HEK293 (cell line): ENCODE data around the gene TXNDC2.

Experiments used
- CTCF ChIP-seq: fragments of 450-650 bp; formaldehyde crosslinking; IDR thresholded peaks from 2 replicates; pipeline ENCODE4 v1.5.1; 2016; ENCODE audit warnings: missing biosample characterization, missing genetic modification characterization
- HOXA7 ChIP-seq: sonication (generic); formaldehyde crosslinking; IDR thresholded peaks from 2 replicates; pipeline ENCODE4 v1.8.1; 2022; ENCODE audit warnings: missing genetic modification reagents, borderline replicate concordance
- HOXC10 ChIP-seq: sonication (generic); formaldehyde crosslinking; IDR thresholded peaks from 2 replicates; pipeline ENCODE4 v1.8.1; 2023; ENCODE audit warnings: mild to moderate bottlenecking, missing genetic modification reagents
- IKZF3 ChIP-seq: fragments of 450-650 bp; IDR thresholded peaks from 2 replicates; pipeline ENCODE4 v1.5.0; 2018; ENCODE audit warnings: missing biosample characterization, mild to moderate bottlenecking, missing genetic modification characterization, moderate library complexity
- KLF10 ChIP-seq: fragments of 450-650 bp; IDR thresholded peaks from 2 replicates; pipeline ENCODE4 v1.5.1; 2018; ENCODE audit warnings: missing biosample characterization, mild to moderate bottlenecking, missing genetic modification characterization
- SCRT2 ChIP-seq: fragments of 450-650 bp; formaldehyde crosslinking; IDR thresholded peaks from 2 replicates; pipeline ENCODE4 v1.5.1; 2016; ENCODE audit warnings: missing biosample characterization, missing genetic modification characterization
- ZBTB11 ChIP-seq: fragments of 450-650 bp; formaldehyde crosslinking; conservative IDR thresholded peaks from 2 replicates; pipeline ENCODE4 v1.5.1; 2016; ENCODE audit warnings: low read depth, missing biosample characterization, missing genetic modification characterization
- ZBTB21 ChIP-seq: fragments of 450-650 bp; formaldehyde crosslinking; IDR thresholded peaks from 2 replicates; pipeline ENCODE4 v1.5.1; 2017; ENCODE audit warnings: missing biosample characterization, missing genetic modification characterization
- ZBTB6 ChIP-seq: fragments of 450-650 bp; formaldehyde crosslinking; IDR thresholded peaks from 2 replicates; pipeline ENCODE4 v1.5.1; 2017; ENCODE audit warnings: missing biosample characterization, missing genetic modification characterization
- ZFP3 ChIP-seq: fragments of 450-650 bp; formaldehyde crosslinking; IDR thresholded peaks from 2 replicates; pipeline ENCODE4 v1.5.1; 2016; ENCODE audit warnings: low read depth, missing biosample characterization, missing genetic modification characterization
- ZNF121 ChIP-seq: fragments of 450-650 bp; formaldehyde crosslinking; IDR thresholded peaks from 2 replicates; pipeline ENCODE4 v1.5.1; 2016; ENCODE audit warnings: missing biosample characterization, missing genetic modification characterization
- ZNF133 ChIP-seq: fragments of 450-650 bp; formaldehyde crosslinking; IDR thresholded peaks from 2 replicates; pipeline ENCODE4 v1.5.1; 2016; ENCODE audit warnings: missing biosample characterization, missing genetic modification characterization
- ZNF157 ChIP-seq: fragments of 450-650 bp; formaldehyde crosslinking; IDR thresholded peaks from 2 replicates; pipeline ENCODE4 v1.5.1; 2016; ENCODE audit warnings: missing biosample characterization, missing genetic modification characterization
- ZNF211 ChIP-seq: fragments of 450-650 bp; formaldehyde crosslinking; IDR thresholded peaks from 2 replicates; pipeline ENCODE4 v1.5.1; 2016; ENCODE audit warnings: low read depth, missing biosample characterization, missing genetic modification characterization
- ZNF311 ChIP-seq: fragments of 450-650 bp; formaldehyde crosslinking; IDR thresholded peaks from 2 replicates; pipeline ENCODE4 v1.5.1; 2017; ENCODE audit warnings: missing biosample characterization, missing genetic modification characterization, borderline replicate concordance
- ZNF37A ChIP-seq: fragments of 450-650 bp; IDR thresholded peaks from 2 replicates; pipeline ENCODE4 v1.5.1; 2018; ENCODE audit warnings: missing biosample characterization, missing genetic modification characterization
- ZNF391 ChIP-seq: fragments of 450-650 bp; formaldehyde crosslinking; IDR thresholded peaks from 2 replicates; pipeline ENCODE4 v1.5.1; 2016; ENCODE audit warnings: low read depth, missing biosample characterization, missing genetic modification characterization, borderline replicate concordance
- ZNF530 ChIP-seq: fragments of 450-650 bp; formaldehyde crosslinking; IDR thresholded peaks from 2 replicates; pipeline ENCODE4 v1.5.1; 2016; ENCODE audit warnings: low read depth, missing biosample characterization, missing genetic modification characterization
- ZNF560 ChIP-seq: fragments of 450-650 bp; formaldehyde crosslinking; IDR thresholded peaks from 2 replicates; pipeline ENCODE4 v1.5.1; 2017; ENCODE audit warnings: missing biosample characterization, missing genetic modification characterization, borderline replicate concordance
- ZNF571 ChIP-seq: fragments of 450-650 bp; formaldehyde crosslinking; IDR thresholded peaks from 2 replicates; pipeline ENCODE4 v1.5.0; 2017; ENCODE audit warnings: missing biosample characterization, missing genetic modification characterization
- ZNF585B ChIP-seq: fragments of 450-650 bp; formaldehyde crosslinking; IDR thresholded peaks from 2 replicates; pipeline ENCODE4 v1.5.1; 2016; ENCODE audit warnings: missing biosample characterization, missing genetic modification characterization
- ZNF596 ChIP-seq: fragments of 450-650 bp; IDR thresholded peaks from 2 replicates; pipeline ENCODE4 v1.5.0; 2018; ENCODE audit warnings: missing biosample characterization, mild to moderate bottlenecking, missing genetic modification characterization, moderate library complexity
- ZNF629 ChIP-seq: fragments of 450-650 bp; formaldehyde crosslinking; IDR thresholded peaks from 2 replicates; pipeline ENCODE4 v1.5.1; 2017; ENCODE audit warnings: missing biosample characterization, missing genetic modification characterization
- ZNF785 ChIP-seq: fragments of 450-650 bp; formaldehyde crosslinking; IDR thresholded peaks from 2 replicates; pipeline ENCODE4 v1.5.1; 2016; ENCODE audit warnings: missing biosample characterization, missing genetic modification characterization
- TF ChIP-seq, protein P1 (sequence below): fragments of 450-650 bp; IDR thresholded peaks from 2 replicates; pipeline ENCODE4 v1.5.1; 2018; ENCODE audit warnings: missing biosample characterization, missing genetic modification characterization
- TF ChIP-seq, protein P2 (sequence below): fragments of 450-650 bp; formaldehyde crosslinking; IDR thresholded peaks from 2 replicates; pipeline ENCODE4 v1.5.1; 2016; ENCODE audit warnings: missing biosample characterization, missing genetic modification characterization
- TF ChIP-seq, protein P3 (sequence below): fragments of 450-650 bp; formaldehyde crosslinking; optimal IDR thresholded peaks from 2 replicates; pipeline ENCODE3; 2016; ENCODE audit warnings: missing biosample characterization, mild to moderate bottlenecking, missing genetic modification characterization
- TF ChIP-seq, protein P4 (sequence below): fragments of 450-650 bp; formaldehyde crosslinking; IDR thresholded peaks from 2 replicates; pipeline ENCODE4 v1.5.1; 2016; ENCODE audit warnings: missing biosample characterization, missing genetic modification characterization

Gene TXNDC2

GRCh38 chr18:9876867-9877654 is 8.7 kb upstream of the TXNDC2 start (continued):
- TF ChIP-seq ZNF571 (tag by site-specific recombination) (no peak), ZBTB6 (tag by site-specific recombination) (no peak), ZNF37A (no peak), ZNF560 (tag by site-specific recombination) (no peak), ZNF133 (no peak), SCRT2 (tag by site-specific recombination) (no peak), ZNF596 (tag by site-specific recombination) (no peak), ZNF530 (tag by site-specific recombination) (no peak), ZNF121 (tag by site-specific recombination) (no peak), ZFP3 (tag by site-specific recombination) (no peak), CTCF (tag by site-specific recombination) (no peak), ZNF311 (tag by site-specific recombination) (no peak), ZNF211 (tag by site-specific recombination) (no peak), HOXA7 (no peak), ZBTB11 (peak; percentile 51), ZBTB21 (tag by site-specific recombination) (peak; percentile 68; the same call in 1 of the 2 replicates), ZNF157 (tag by site-specific recombination) (no peak), ZNF391 (tag by site-specific recombination) (no peak), KLF10 (no peak), HOXC10 (CRISPR knock-in tag) (no peak), IKZF3 (peak; percentile 39; the same call in 1 of the 2 replicates), ZNF585B (tag by site-specific recombination) (no peak), ZNF629 (tag by site-specific recombination) (peak; percentile 51), ZNF785 (tag by site-specific recombination) (no peak)
- TF ChIP-seq, protein P1, sequence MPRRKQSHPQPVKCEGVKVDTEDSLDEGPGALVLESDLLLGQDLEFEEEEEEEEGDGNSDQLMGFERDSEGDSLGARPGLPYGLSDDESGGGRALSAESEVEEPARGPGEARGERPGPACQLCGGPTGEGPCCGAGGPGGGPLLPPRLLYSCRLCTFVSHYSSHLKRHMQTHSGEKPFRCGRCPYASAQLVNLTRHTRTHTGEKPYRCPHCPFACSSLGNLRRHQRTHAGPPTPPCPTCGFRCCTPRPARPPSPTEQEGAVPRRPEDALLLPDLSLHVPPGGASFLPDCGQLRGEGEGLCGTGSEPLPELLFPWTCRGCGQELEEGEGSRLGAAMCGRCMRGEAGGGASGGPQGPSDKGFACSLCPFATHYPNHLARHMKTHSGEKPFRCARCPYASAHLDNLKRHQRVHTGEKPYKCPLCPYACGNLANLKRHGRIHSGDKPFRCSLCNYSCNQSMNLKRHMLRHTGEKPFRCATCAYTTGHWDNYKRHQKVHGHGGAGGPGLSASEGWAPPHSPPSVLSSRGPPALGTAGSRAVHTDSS (tag by site-specific recombination) = no peak
- TF ChIP-seq, protein P2, sequence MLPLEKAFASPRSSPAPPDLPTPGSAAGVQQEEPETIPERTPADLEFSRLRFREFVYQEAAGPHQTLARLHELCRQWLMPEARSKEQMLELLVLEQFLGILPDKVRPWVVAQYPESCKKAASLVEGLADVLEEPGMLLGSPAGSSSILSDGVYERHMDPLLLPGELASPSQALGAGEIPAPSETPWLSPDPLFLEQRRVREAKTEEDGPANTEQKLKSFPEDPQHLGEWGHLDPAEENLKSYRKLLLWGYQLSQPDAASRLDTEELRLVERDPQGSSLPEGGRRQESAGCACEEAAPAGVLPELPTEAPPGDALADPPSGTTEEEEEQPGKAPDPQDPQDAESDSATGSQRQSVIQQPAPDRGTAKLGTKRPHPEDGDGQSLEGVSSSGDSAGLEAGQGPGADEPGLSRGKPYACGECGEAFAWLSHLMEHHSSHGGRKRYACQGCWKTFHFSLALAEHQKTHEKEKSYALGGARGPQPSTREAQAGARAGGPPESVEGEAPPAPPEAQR (tag by site-specific recombination) = no peak
- TF ChIP-seq, protein P3, sequence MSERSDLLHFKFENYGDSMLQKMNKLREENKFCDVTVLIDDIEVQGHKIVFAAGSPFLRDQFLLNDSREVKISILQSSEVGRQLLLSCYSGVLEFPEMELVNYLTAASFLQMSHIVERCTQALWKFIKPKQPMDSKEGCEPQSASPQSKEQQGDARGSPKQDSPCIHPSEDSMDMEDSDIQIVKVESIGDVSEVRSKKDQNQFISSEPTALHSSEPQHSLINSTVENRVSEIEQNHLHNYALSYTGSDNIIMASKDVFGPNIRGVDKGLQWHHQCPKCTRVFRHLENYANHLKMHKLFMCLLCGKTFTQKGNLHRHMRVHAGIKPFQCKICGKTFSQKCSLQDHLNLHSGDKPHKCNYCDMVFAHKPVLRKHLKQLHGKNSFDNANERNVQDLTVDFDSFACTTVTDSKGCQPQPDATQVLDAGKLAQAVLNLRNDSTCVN (tag by site-specific recombination) = no peak
- TF ChIP-seq, protein P4, sequence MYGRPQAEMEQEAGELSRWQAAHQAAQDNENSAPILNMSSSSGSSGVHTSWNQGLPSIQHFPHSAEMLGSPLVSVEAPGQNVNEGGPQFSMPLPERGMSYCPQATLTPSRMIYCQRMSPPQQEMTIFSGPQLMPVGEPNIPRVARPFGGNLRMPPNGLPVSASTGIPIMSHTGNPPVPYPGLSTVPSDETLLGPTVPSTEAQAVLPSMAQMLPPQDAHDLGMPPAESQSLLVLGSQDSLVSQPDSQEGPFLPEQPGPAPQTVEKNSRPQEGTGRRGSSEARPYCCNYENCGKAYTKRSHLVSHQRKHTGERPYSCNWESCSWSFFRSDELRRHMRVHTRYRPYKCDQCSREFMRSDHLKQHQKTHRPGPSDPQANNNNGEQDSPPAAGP (tag by site-specific recombination) = no peak
